Kidney epithelial cell (primary cell): ENCODE data around the gene MAP1S. TPM values are rescaled to one million over a fixed set of nuclear protein-coding genes. Genes with fewer than 3 reads are reported as not detected.

Source experiments
- DNase-seq: peaks from one replicate; pipeline ENCODE4 v3.0.0-alpha.2; 2010; ENCODE audit warnings: low read depth
- H3K27me3 ChIP-seq: 2 replicates; pipeline ENCODE4 v1.6.0; 2011; ENCODE audit warnings: low read length; ENCODE audit not compliant: control insufficient read depth, insufficient read depth
- H3K36me3 ChIP-seq: 2 replicates; pipeline ENCODE4 v1.5.1; 2011; ENCODE audit warnings: low read length; ENCODE audit not compliant: control insufficient read depth, insufficient read depth
- H3K4me3 ChIP-seq: 2 replicates; pipeline ENCODE4 v1.5.1; 2011; ENCODE audit warnings: low read depth, mild to moderate bottlenecking, control low read depth, low read length
- CTCF ChIP-seq: IDR thresholded peaks from 2 replicates; pipeline ENCODE4 v1.5.1; 2011; ENCODE audit warnings: mild to moderate bottlenecking, moderate library complexity, low read length, control low read depth, inconsistent platforms; ENCODE audit not compliant: insufficient read depth, poor library complexity, severe bottlenecking
- total RNA-seq: library from RNA; depleted of rRNA; stranded (reverse); fragments of >200 nt; gene quantifications from 2 replicates; pipeline ENCODE4 v1.2.3, GENCODE V29; 2015

Gene MAP1S
- total RNA-seq, 1 donor from 2014 or later = 43.1 TPM

- no peaks in the 10 kb centered on the region for H3K36me3 ChIP-seq
- H3K27me3 ChIP-seq = peaks cover 39% of the 10 kb centered on the region
- no peak for TF ChIP-seq CTCF
- DNase-seq = no peak
- H3K4me3 ChIP-seq = peak within 1 kb of the TSS; percentile 15
These were observed 31.2 kb upstream of the MAP1S start, which contains the start of gene UNC13A for GRCh38 chr19:17687857-17688784. TSS of gene UNC13A (minus strand) at chr19:17688354. CDS start at chr19:17688199, 155 bp downstream.

DNA sequence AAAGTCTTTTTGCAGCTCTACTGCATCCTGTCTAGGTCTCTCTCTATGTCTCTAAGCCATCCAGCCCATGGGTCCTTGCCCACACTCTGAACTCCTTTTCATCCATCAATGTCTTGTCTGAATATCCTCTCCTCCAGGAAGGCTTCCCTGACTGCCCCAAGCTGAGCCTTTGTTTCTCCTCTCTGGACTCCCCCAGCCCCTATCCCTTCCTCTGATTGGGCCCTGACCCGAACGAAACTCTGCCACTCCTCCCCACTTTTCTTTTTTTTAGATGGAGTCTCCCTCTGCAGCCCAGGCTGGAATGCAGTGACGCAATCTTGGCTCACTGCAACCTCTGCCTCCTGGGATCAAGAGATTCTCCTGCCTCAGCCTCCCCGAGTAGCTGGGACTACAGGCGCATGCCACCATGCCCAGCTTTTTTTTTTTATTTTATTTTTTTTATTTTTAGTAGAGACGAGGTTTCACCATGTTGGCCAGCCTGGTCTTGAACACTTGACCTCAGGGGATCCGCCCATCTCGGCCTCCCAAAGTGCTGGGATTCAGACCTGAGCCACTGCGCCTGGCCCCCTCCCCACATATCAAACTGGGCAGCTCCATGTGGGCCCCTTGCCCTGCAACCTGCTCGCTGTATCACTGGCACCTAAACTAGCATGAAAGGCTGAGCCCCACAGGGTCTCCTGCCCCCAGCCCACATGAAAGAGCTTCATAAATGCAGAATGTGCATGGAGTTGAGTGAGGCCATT lies 30.3 kb upstream of the MAP1S start:
- H3K27me3 ChIP-seq = peaks cover 39% of the 10 kb centered on the region
- DNase-seq = no peak
- H3K36me3 ChIP-seq = no peaks in the 10 kb centered on the region
- no peak for TF ChIP-seq CTCF
- no peak overlapping the region for H3K4me3 ChIP-seq

DNA sequence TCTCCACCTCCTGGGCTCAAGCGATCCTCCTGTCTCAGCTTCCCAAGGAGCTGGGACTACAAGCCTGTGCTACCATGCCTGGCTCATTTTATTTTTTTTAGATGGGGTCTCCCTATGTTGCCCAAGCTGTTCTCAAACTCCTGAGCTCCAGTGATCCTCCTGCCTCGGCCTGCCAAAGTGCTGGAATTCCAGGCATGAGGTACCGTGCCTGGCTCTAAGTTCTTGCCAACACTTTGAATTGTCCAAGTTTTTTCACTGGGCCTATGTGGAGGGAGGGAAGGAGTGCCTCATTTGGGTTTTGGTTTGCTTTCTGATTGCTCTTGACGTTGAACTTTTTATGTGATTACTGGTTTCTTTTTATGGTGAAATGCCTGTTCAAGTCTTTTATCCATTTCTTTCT lies 26.7 kb upstream of the MAP1S start:
- no peak for TF ChIP-seq CTCF
- Histone ChIP-seq H3K27me3 (peaks cover 18% of the 10 kb centered on the region), H3K4me3 (no peak overlapping the region), H3K36me3 (no peaks in the 10 kb centered on the region)
- DNase-seq = no peak

DNA sequence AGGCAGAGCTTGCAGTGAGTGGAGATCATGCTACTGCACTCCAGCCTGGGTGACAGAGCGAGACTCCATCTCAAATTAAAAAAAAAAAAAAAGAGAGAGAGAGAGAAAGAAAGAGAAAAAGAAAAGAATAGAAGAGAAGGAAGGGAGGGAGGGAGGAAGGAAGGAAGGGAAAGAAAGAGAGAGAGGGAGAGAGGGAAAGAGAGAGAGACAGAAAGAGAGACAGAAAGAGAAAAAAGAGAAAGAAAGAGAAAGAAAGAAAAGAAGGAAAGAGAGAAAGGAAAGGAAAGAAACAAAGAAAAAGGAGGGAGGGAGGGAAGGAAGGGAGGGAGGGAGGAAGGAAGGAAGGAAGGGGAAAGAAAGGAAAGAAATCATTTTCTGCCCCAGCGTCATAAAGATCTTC lies 24.1 kb upstream of the MAP1S start:
- TF ChIP-seq CTCF = no peak

GRCh38 chr19:17703824-17704463 lies 15.3 kb upstream of the MAP1S start:
- Histone ChIP-seq H3K27me3 (peaks cover 15% of the 10 kb centered on the region), H3K4me3 (no peak overlapping the region), H3K36me3 (no peaks in the 10 kb centered on the region)
- no peak for DNase-seq
- TF ChIP-seq CTCF = peak; percentile 64

More for the DNA sequence above, 24.1 kb upstream of the MAP1S start:
- H3K4me3 ChIP-seq = no peak overlapping the region
- peaks cover 7% of the 10 kb centered on the region for H3K27me3 ChIP-seq
- H3K36me3 ChIP-seq = no peaks in the 10 kb centered on the region
- DNase-seq = no peak
